PC-3 (cell line): ENCODE results near the gene RNF166. TPM values are rescaled to one million over a fixed set of nuclear protein-coding genes. Genes with fewer than 3 reads are reported as not detected.

ENCODE experiments used
- ATAC-seq: fragments of 200-7000 bp; cut with Tn5 transposase; 2 replicates; pipeline ENCODE4 v1.9.1; 2020; ENCODE audit warnings: mild to moderate bottlenecking, moderate library complexity
- Bru-seq: library from RNA; stranded (reverse); fragments of 400-500 nt; gene quantifications from one replicate; lab custom pipeline; 2021; lab: Mats Ljungman, UMichigan
- BruChase-seq, 2 experiments: library from RNA; stranded (reverse); fragments of 400-500 nt; gene quantifications; one replicate each; lab custom pipeline; 2021; lab: Mats Ljungman, UMichigan
- BruUV-seq: library from RNA; stranded (reverse); fragments of 400-500 nt; replicated peaks from 2 replicates; lab custom pipeline; 2021; lab: Mats Ljungman, UMichigan
- CTCF ChIA-PET: fragments of 300-600 bp; sonication (Branson Sonifier 250); formaldehyde crosslinking; loops from one replicate; lab custom pipeline; 2022; ENCODE audit warnings: antibody characterized with exemption; lab: Charles Lee
- POLR2A ChIA-PET: fragments of 300-600 bp; sonication (Branson Sonifier 250); formaldehyde crosslinking; loops from one replicate; lab custom pipeline; 2022; ENCODE audit warnings: antibody characterized with exemption; ENCODE audit not compliant: unreplicated experiment; lab: Charles Lee
- DNase-seq: peaks from one replicate; pipeline ENCODE4 v3.0.0-alpha.2; 2015
- H2AFZ ChIP-seq: fragments of 300-600 bp; sonication (generic); 2 replicates; pipeline ENCODE4 v1.6.0; 2016; ENCODE audit warnings: antibody characterized with exemption, low read length
- H3F3A ChIP-seq: fragments of 300-600 bp; sonication (generic); one replicate; pipeline ENCODE4 v1.6.0; 2017; ENCODE audit warnings: antibody characterized with exemption, low read length, control low read depth, mild to moderate bottlenecking; ENCODE audit not compliant: unreplicated experiment
- H3K27ac ChIP-seq: fragments of 300-600 bp; sonication (generic); 2 replicates; pipeline ENCODE4 v1.5.1; 2016; ENCODE audit warnings: mild to moderate bottlenecking, low read length
- H3K27me3 ChIP-seq: fragments of 300-600 bp; sonication (generic); 2 replicates; pipeline ENCODE4 v1.6.1; 2016; ENCODE audit warnings: low read length, mixed read lengths
- H3K36me3 ChIP-seq: fragments of 300-600 bp; sonication (generic); 2 replicates; pipeline ENCODE4 v1.6.1; 2016; ENCODE audit warnings: low read depth, mixed run types, low read length, mixed read lengths
- H3K4me1 ChIP-seq: fragments of 300-600 bp; sonication (generic); 2 replicates; pipeline ENCODE4 v1.5.1; 2016; ENCODE audit warnings: low read length; ENCODE audit not compliant: insufficient read depth
- H3K4me2 ChIP-seq: fragments of 300-600 bp; sonication (generic); 2 replicates; pipeline ENCODE4 v1.6.0; 2016; ENCODE audit warnings: low read length
- H3K4me3 ChIP-seq: fragments of 300-600 bp; sonication (generic); 2 replicates; pipeline ENCODE4 v1.5.1; 2016; ENCODE audit warnings: mild to moderate bottlenecking, low read length, mixed read lengths
- H3K79me2 ChIP-seq: fragments of 300-600 bp; sonication (generic); 2 replicates; pipeline ENCODE4 v1.6.1; 2017; ENCODE audit warnings: low read length, mixed read lengths
- H3K9ac ChIP-seq: fragments of 300-600 bp; sonication (generic); 2 replicates; pipeline ENCODE4 v1.6.0; 2016; ENCODE audit warnings: mild to moderate bottlenecking, low read length
- H3K9me2 ChIP-seq: fragments of 300-600 bp; sonication (generic); replicated peaks from 2 replicates; pipeline ENCODE4 v1.6.1; 2016; ENCODE audit warnings: mixed run types, low read length, mixed read lengths
- H3K9me3 ChIP-seq: fragments of 300-600 bp; sonication (generic); 2 replicates; pipeline ENCODE4 v1.6.1; 2016; ENCODE audit warnings: low read length, mixed read lengths
- H4K20me1 ChIP-seq: fragments of 300-600 bp; sonication (generic); 2 replicates; pipeline ENCODE4 v1.6.1; 2016; ENCODE audit warnings: low read length, mixed read lengths
- CTCF ChIP-seq: fragments of 300-600 bp; sonication (generic); conservative IDR thresholded peaks from 2 replicates; pipeline ENCODE4 v1.5.1; 2017; ENCODE audit warnings: antibody characterized with exemption, low read depth, mild to moderate bottlenecking, low read length
- EZH2 ChIP-seq: fragments of 300-600 bp; sonication (generic); IDR thresholded peaks from one replicate; pipeline ENCODE4 v1.6.1; 2017; ENCODE audit warnings: antibody characterized with exemption, mild to moderate bottlenecking, low read length; ENCODE audit not compliant: unreplicated experiment
- EZH2phosphoT487 ChIP-seq: fragments of 300-600 bp; sonication (generic); IDR thresholded peaks from 2 replicates; pipeline ENCODE4 v1.6.1; 2018; ENCODE audit warnings: mild to moderate bottlenecking, antibody characterized with exemption, low read length, borderline replicate concordance
- intact Hi-C: fragments of 100-400 bp; cut with micrococcal nuclease; formaldehyde crosslinking; loops from 2 replicates; pipeline ENCODE4 v1.9.0; 2023
- long read RNA-seq: library from polyadenylated mRNA; unstranded; transcript quantifications from one replicate; pipeline ENCODE4 v2.0.0, GENCODE V29; 2021; ENCODE audit not compliant: unreplicated experiment
- total RNA-seq: library from RNA; depleted of rRNA; stranded (reverse); fragments of >200 nt; gene quantifications from 2 replicates; pipeline ENCODE4 v1.2.3, GENCODE V29; 2014; rRNA removed

RNF166 gene
- total RNA-seq (25.2 and 28.8 TPM in 2 replicates), Bru-seq, nascent RNA (percentile 56 among the genes with signal in this experiment), BruChase-seq, experiment 1, labeled RNA remaining after a 6-hour chase (percentile 75 among the genes with signal in this experiment), BruChase-seq, experiment 2, labeled RNA remaining after a 2-hour chase (percentile 69 among the genes with signal in this experiment)
- long read RNA-seq, transcript RNF166-201 (6 exons, 1,883 nt) = major isoform, 49 of 122 reads
- long read RNA-seq, partial matches to known transcripts = 14 of 122 reads
- long read RNA-seq, other reads (novel, unspliced or antisense) = 56 of 122 reads

GRCh38 chr16:88706229-88706964, at the start of gene RNF166, which contains the start of gene CTU2:
Gene RNF166, minus strand, starts transcription at chr16:88706408. Its CDS starts 83 bp downstream, at chr16:88706325.
Gene CTU2, plus strand, starts transcription at chr16:88706503. Its CDS starts 28 bp downstream, at chr16:88706531.
- peak within 1 kb of the TSS; percentile 97 for H3K4me2 ChIP-seq
- H3F3A ChIP-seq = no peaks in the 10 kb centered on the region
- peak within 1 kb of the TSS; percentile 32; the same call in 1 of the 2 replicates for H3K27ac ChIP-seq
- H3K36me3 ChIP-seq = no peaks in the 10 kb centered on the region
- H3K9me3 ChIP-seq = no peaks in the 10 kb centered on the region
- H4K20me1 ChIP-seq = no peaks in the 10 kb centered on the region
- TF ChIP-seq CTCF (no peak), EZH2phosphoT487 (no peak), EZH2 (no peak)
- H3K9ac ChIP-seq = peak within 1 kb of the TSS; percentile 95
- ChIA-PET POLR2A (no interaction called here), CTCF (no interaction called here)
- no peaks in the 10 kb centered on the region for H3K9me2 ChIP-seq
- no TSS peak for BruUV-seq
- H3K4me3 ChIP-seq = peak within 1 kb of the TSS; percentile 97
- DNase-seq (peak; percentile 88), ATAC-seq (peak; percentile 79)
- peak within 1 kb of the TSS; percentile 74 for H2AFZ ChIP-seq
- peaks cover 6% of the 10 kb centered on the region; the same call in 1 of the 2 replicates for H3K4me1 ChIP-seq
- H3K79me2 ChIP-seq = peaks cover 52% of the 10 kb centered on the region
- intact Hi-C loops = no loop called here
- no peaks in the 10 kb centered on the region for H3K27me3 ChIP-seq

- Histone ChIP-seq H3K4me3 (peak overlapping the region; percentile 32; the same call in 1 of the 2 replicates), H3K9ac (no peak overlapping the region), H3K4me2 (peak overlapping the region; percentile 47), H3F3A (no peaks in the 10 kb centered on the region), H3K9me3 (no peaks in the 10 kb centered on the region), H3K27me3 (no peaks in the 10 kb centered on the region), H3K79me2 (peaks cover 76% of the 10 kb centered on the region), H3K27ac (peak overlapping the region; percentile 34), H4K20me1 (peaks cover 23% of the 10 kb centered on the region; the same call in 1 of the 2 replicates), H2AFZ (peak overlapping the region; percentile 39), H3K36me3 (no peaks in the 10 kb centered on the region), H3K4me1 (peaks cover 28% of the 10 kb centered on the region), H3K9me2 (no peaks in the 10 kb centered on the region)
- ChIA-PET POLR2A (no interaction called here), CTCF (interaction anchor here (1.5 kb wide), 1 partner anchor 18 kb away, joined by 8 read pairs; no protein-coding TSS in a partner anchor)
- DNase-seq (peak; percentile 73), ATAC-seq (peak; percentile 74)
- no peak for TF ChIP-seq EZH2
- TF ChIP-seq CTCF = no peak
- TF ChIP-seq EZH2phosphoT487 = no peak
- BruUV-seq = no TSS peak
- intact Hi-C loops = no loop called here
These were observed 48.9 kb upstream of the RNF166 start for GRCh38 chr16:88754912-88755744.
